HCT116 (cell line): ENCODE data around the gene TPI1. TPM values are rescaled to one million over a fixed set of nuclear protein-coding genes. Genes with fewer than 3 reads are reported as not detected.

Source experiments
- ATAC-seq: fragments of 200-7000 bp; cut with Tn5 transposase; 2 replicates; pipeline ENCODE4 v1.9.1; 2020; ENCODE audit warnings: mild to moderate bottlenecking, moderate library complexity
- BruUV-seq: library from RNA; stranded (reverse); fragments of 400-500 nt; replicated peaks from 2 replicates; lab custom pipeline; 2021; lab: Mats Ljungman, UMichigan
- CTCF ChIA-PET: fragments of 300-600 bp; sonication (Branson Sonifier 250); formaldehyde crosslinking; loops from one replicate; lab custom pipeline; 2021; ENCODE audit warnings: antibody characterized with exemption; lab: Charles Lee
- POLR2A ChIA-PET: fragments of 300-600, 350-600 bp; sonication (Branson Sonifier 250); formaldehyde crosslinking; loops from one replicate; lab custom pipeline; 2021; ENCODE audit warnings: antibody characterized with exemption; lab: Charles Lee
- RAD21 ChIA-PET, 2 experiments: fragments of 300-600 bp; sonication (Branson Sonifier 250); formaldehyde crosslinking; loops; one replicate each; lab custom pipeline; 2023; ENCODE audit warnings: low total read pairs in 2 of 2; ENCODE audit not compliant: uncharacterized antibody in 2 of 2, unreplicated experiment in 2 of 2, low non-redundant PET in 1 of 2; lab: Charles Lee
- DNase-seq: peaks from one replicate; pipeline ENCODE4 v3.0.0-alpha.2; 2010; ENCODE audit warnings: low read depth, low spot score
- H2AFZ ChIP-seq: fragments of 200-600 bp; shearing (Covaris generic), sonication (generic); 2 replicates; pipeline ENCODE4 v1.6.1; 2017; ENCODE audit warnings: low read depth, mixed run types, mixed read lengths, antibody characterized with exemption, low read length; ENCODE audit not compliant: poor library complexity, severe bottlenecking
- H3K27ac ChIP-seq: 2 replicates; pipeline ENCODE4 v1.5.1; 2012; ENCODE audit warnings: low read depth, low read length
- H3K27me3 ChIP-seq: fragments of 200-600 bp; sonication (generic); 2 replicates; pipeline ENCODE4 v1.6.1; 2016; ENCODE audit warnings: mixed run types, low read length, mixed read lengths; ENCODE audit not compliant: insufficient read depth
- H3K36me3 ChIP-seq, 2 experiments: fragments of 200-500 bp in 1 of 2; fragments of 200-600 bp in 1 of 2; sonication (Bioruptor generic) in 1 of 2; sonication (generic) in 1 of 2; 2 replicates each; pipeline versions ENCODE4 v1.5.1 to v1.6.1; 2014 to 2016; ENCODE audit warnings: low read length in 2 of 2, inconsistent platforms in 1 of 2, mixed read lengths in 1 of 2, mixed run types in 1 of 2; ENCODE audit not compliant: insufficient read depth in 2 of 2, control insufficient read depth in 1 of 2
- H3K4me1 ChIP-seq, 2 experiments: fragments of 200-600 bp in 1 of 2; sonication (generic) in 1 of 2; 2 replicates each; pipeline versions ENCODE4 v1.5.1 to v1.6.1; 2012 to 2017; ENCODE audit warnings: low read length in 2 of 2, inconsistent platforms in 1 of 2, mild to moderate bottlenecking in 1 of 2, mixed read lengths in 1 of 2, mixed run types in 1 of 2, moderate library complexity in 1 of 2; ENCODE audit not compliant: insufficient read depth in 2 of 2, control insufficient read depth in 1 of 2
- H3K4me2 ChIP-seq: fragments of 200-600 bp; sonication (generic); 2 replicates; pipeline ENCODE4 v1.6.1; 2017; ENCODE audit warnings: mixed run types, low read length, mixed read lengths
- H3K4me3 ChIP-seq, 2 experiments: fragments of 200-600 bp in 1 of 2; sonication (generic) in 1 of 2; replicated peaks in 1 of 2; 2 replicates each; pipeline ENCODE4 v1.5.1; 2011 to 2016; ENCODE audit warnings: low read length in 2 of 2, control low read depth in 1 of 2, low read depth in 1 of 2, mild to moderate bottlenecking in 1 of 2, mixed read lengths in 1 of 2, mixed run types in 1 of 2
- H3K79me2 ChIP-seq: fragments of 200-600 bp; sonication (generic); 2 replicates; pipeline ENCODE4 v1.6.1; 2017; ENCODE audit warnings: mild to moderate bottlenecking, mixed run types, low read length, moderate library complexity, mixed read lengths; ENCODE audit not compliant: insufficient read depth
- H3K9ac ChIP-seq: fragments of 200-600 bp; sonication (generic); 2 replicates; pipeline ENCODE4 v1.6.1; 2016; ENCODE audit warnings: low read length, mixed read lengths
- H3K9me2 ChIP-seq: fragments of 200-600 bp; sonication (generic), shearing (Covaris generic); 2 replicates; pipeline ENCODE4 v1.6.1; 2017; ENCODE audit warnings: mixed run types, mild to moderate bottlenecking, moderate library complexity; ENCODE audit not compliant: insufficient read depth
- H3K9me3 ChIP-seq, 2 experiments: fragments of 200-500 bp in 1 of 2; fragments of 200-600 bp in 1 of 2; sonication (Bioruptor generic) in 1 of 2; sonication (generic) in 1 of 2; 2 replicates each; pipeline ENCODE4 v1.6.1; 2014 to 2017; ENCODE audit warnings: low read length in 2 of 2, mixed read lengths in 2 of 2, inconsistent platforms in 1 of 2, low read depth in 1 of 2, mild to moderate bottlenecking in 1 of 2, mixed run types in 1 of 2, moderate library complexity in 1 of 2; ENCODE audit not compliant: control insufficient read depth in 1 of 2, insufficient read depth in 1 of 2
- H4K20me1 ChIP-seq: fragments of 200-600 bp; sonication (generic), shearing (Covaris generic); 2 replicates; pipeline ENCODE4 v1.6.1; 2017; ENCODE audit warnings: mixed run types, mild to moderate bottlenecking, moderate library complexity; ENCODE audit not compliant: insufficient read depth
- CEBPB ChIP-seq: IDR thresholded peaks from 2 replicates; pipeline ENCODE4 v1.6.1; 2012; ENCODE audit warnings: low read depth
- EGR1 ChIP-seq: IDR thresholded peaks from 2 replicates; pipeline ENCODE4 v1.6.1; 2012; ENCODE audit warnings: low read depth
- ELF1 ChIP-seq: IDR thresholded peaks from 2 replicates; pipeline ENCODE4 v1.6.1; 2012; ENCODE audit warnings: low read depth, borderline replicate concordance
- EZH2 ChIP-seq: fragments of 200-600 bp; sonication (generic); IDR thresholded peaks from 2 replicates; pipeline ENCODE4 v1.6.1; 2017; ENCODE audit warnings: antibody characterized with exemption, mixed run types
- EZH2phosphoT487 ChIP-seq: fragments of 200-600 bp; IDR thresholded peaks from 2 replicates; pipeline ENCODE4 v1.6.1; 2018; ENCODE audit warnings: antibody characterized with exemption, borderline replicate concordance
- FOSL1 ChIP-seq: IDR thresholded peaks from 2 replicates; pipeline ENCODE4 v1.6.1; 2012; ENCODE audit warnings: low read depth
- POLR2AphosphoS5 ChIP-seq: IDR thresholded peaks from 2 replicates; pipeline ENCODE4 v1.6.1; 2011; ENCODE audit warnings: mild to moderate bottlenecking, low read depth, low read length, moderate library complexity
- RAD21 ChIP-seq: IDR thresholded peaks from 2 replicates; pipeline ENCODE4 v1.6.1; 2012; ENCODE audit warnings: low read depth, mild to moderate bottlenecking
- SIN3A ChIP-seq: IDR thresholded peaks from 2 replicates; pipeline ENCODE4 v1.6.1; 2012; ENCODE audit warnings: low read depth
- SP1 ChIP-seq: IDR thresholded peaks from 2 replicates; pipeline ENCODE4 v1.6.1; 2012; ENCODE audit warnings: low read depth
- SRF ChIP-seq: IDR thresholded peaks from 2 replicates; pipeline ENCODE4 v1.6.1; 2012; ENCODE audit warnings: low read depth
- TCF7L2 ChIP-seq: IDR thresholded peaks from 2 replicates; pipeline ENCODE4 v1.7.0; 2011; ENCODE audit warnings: borderline replicate concordance, inconsistent platforms; ENCODE audit not compliant: insufficient read depth, insufficient read length; ENCODE audit errors: extremely low read depth
- YY1 ChIP-seq: IDR thresholded peaks from 2 replicates; pipeline ENCODE4 v1.6.1; 2011; ENCODE audit warnings: low read length, low read depth, moderate library complexity, mild to moderate bottlenecking; ENCODE audit not compliant: insufficient replicate concordance; ENCODE audit errors: extremely low read depth
- ZNF274 ChIP-seq: fragments of 200-500 bp; sonication (Bioruptor generic); IDR thresholded peaks from 2 replicates; pipeline ENCODE4 v1.6.1; 2014; ENCODE audit warnings: mild to moderate bottlenecking, low read depth, low read length, inconsistent platforms
- intact Hi-C: fragments of 100-400 bp; cut with micrococcal nuclease; formaldehyde crosslinking; loops from 2 replicates; pipeline ENCODE4 v1.10.0; 2022
- total RNA-seq: library from RNA; stranded (reverse); gene quantifications from one replicate; pipeline ENCODE4 v1.2.1, GENCODE V29; 2021; ENCODE audit not compliant: unreplicated experiment
- TF ChIP-seq, protein P1 (sequence below), 3 experiments: fragments of 200-600 bp in 1 of 3; sonication (generic) in 1 of 3; IDR thresholded peaks in 2 of 3; conservative IDR thresholded peaks in 1 of 3; 2 replicates each; pipeline ENCODE4 v1.5.1; 2012 to 2017; ENCODE audit warnings: low read depth in 2 of 3, low read length in 2 of 3, antibody characterized with exemption in 1 of 3, borderline replicate concordance in 1 of 3, control low read depth in 1 of 3, mild to moderate bottlenecking in 1 of 3, mixed read lengths in 1 of 3, mixed run types in 1 of 3, moderate library complexity in 1 of 3; ENCODE audit not compliant: insufficient read depth in 1 of 3
- TF ChIP-seq, protein P2 (sequence below): IDR thresholded peaks from 2 replicates; pipeline ENCODE4 v1.6.1; 2011; ENCODE audit warnings: mild to moderate bottlenecking, low read length, moderate library complexity; ENCODE audit not compliant: insufficient replicate concordance; ENCODE audit errors: extremely low read depth
- TF ChIP-seq, protein P3 (sequence below): IDR thresholded peaks from 2 replicates; pipeline ENCODE4 v1.6.1; 2012
- TF ChIP-seq, protein P4 (sequence below): IDR thresholded peaks from 2 replicates; pipeline ENCODE4 v1.6.1; 2012

TPI1 gene
- total RNA-seq, 1 experiment from 2014 or later, result 1,068 TPM

DNA sequence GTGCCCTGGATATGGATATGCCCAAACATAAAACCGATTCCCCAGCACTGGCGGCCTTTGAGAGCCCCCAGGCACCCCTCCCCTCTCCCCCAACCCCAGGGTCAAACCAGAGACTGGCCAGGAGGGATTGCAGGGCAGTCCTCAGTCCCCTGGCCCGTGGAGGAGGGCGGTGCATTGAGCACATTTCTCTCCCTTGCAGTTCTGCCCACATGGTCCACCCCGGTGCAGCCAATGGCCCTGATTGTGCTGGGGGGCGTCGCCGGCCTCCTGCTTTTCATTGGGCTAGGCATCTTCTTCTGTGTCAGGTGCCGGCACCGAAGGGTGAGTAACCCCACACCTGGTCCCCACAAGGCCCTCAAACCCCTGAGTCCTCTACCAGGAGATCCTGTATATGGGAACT lies 49.1 kb upstream of the TPI1 start:
- ATAC-seq, result no peak
- Histone ChIP-seq H3K9me2 (no peaks in the 10 kb centered on the region), H2AFZ (no peak overlapping the region), H3K4me2 (no peak overlapping the region), H3K4me3 (no peak overlapping the region), H3K27ac (no peak overlapping the region), H3K79me2 (no peaks in the 10 kb centered on the region), H3K36me3 (no peaks in the 10 kb centered on the region), H4K20me1 (no peaks in the 10 kb centered on the region), H3K9me3 (no peaks in the 10 kb centered on the region), H3K27me3 (peaks cover 6% of the 10 kb centered on the region; the same call in 1 of the 2 replicates), H3K4me1 (peaks cover 13 to 20% of the 10 kb centered on the region in 2 experiments), H3K9ac (no peak overlapping the region)
- ChIA-PET CTCF (no interaction called here), RAD21 (no interaction called here), POLR2A (no interaction called here)
- TF ChIP-seq EZH2 (no peak), TCF7L2 (no peak), YY1 (no peak), POLR2AphosphoS5 (no peak), SP1 (no peak), SRF (no peak), CEBPB (no peak), RAD21 (no peak), FOSL1 (no peak), ELF1 (no peak), EGR1 (no peak), SIN3A (no peak), EZH2phosphoT487 (no peak), ZNF274 (no peak)
- TF ChIP-seq, protein P1, sequence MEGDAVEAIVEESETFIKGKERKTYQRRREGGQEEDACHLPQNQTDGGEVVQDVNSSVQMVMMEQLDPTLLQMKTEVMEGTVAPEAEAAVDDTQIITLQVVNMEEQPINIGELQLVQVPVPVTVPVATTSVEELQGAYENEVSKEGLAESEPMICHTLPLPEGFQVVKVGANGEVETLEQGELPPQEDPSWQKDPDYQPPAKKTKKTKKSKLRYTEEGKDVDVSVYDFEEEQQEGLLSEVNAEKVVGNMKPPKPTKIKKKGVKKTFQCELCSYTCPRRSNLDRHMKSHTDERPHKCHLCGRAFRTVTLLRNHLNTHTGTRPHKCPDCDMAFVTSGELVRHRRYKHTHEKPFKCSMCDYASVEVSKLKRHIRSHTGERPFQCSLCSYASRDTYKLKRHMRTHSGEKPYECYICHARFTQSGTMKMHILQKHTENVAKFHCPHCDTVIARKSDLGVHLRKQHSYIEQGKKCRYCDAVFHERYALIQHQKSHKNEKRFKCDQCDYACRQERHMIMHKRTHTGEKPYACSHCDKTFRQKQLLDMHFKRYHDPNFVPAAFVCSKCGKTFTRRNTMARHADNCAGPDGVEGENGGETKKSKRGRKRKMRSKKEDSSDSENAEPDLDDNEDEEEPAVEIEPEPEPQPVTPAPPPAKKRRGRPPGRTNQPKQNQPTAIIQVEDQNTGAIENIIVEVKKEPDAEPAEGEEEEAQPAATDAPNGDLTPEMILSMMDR (IDR thresholded peaks at IDR 0.05 in 2 of 3, conservative IDR thresholded peaks at IDR 0.05 in 1 of 3; ENCODE audit: borderline replicate concordance in 1 of 3, insufficient read depth in 1 of 3, low read depth in 2 of 3, low read length in 2 of 3), result no peak
- TF ChIP-seq, protein P2, sequence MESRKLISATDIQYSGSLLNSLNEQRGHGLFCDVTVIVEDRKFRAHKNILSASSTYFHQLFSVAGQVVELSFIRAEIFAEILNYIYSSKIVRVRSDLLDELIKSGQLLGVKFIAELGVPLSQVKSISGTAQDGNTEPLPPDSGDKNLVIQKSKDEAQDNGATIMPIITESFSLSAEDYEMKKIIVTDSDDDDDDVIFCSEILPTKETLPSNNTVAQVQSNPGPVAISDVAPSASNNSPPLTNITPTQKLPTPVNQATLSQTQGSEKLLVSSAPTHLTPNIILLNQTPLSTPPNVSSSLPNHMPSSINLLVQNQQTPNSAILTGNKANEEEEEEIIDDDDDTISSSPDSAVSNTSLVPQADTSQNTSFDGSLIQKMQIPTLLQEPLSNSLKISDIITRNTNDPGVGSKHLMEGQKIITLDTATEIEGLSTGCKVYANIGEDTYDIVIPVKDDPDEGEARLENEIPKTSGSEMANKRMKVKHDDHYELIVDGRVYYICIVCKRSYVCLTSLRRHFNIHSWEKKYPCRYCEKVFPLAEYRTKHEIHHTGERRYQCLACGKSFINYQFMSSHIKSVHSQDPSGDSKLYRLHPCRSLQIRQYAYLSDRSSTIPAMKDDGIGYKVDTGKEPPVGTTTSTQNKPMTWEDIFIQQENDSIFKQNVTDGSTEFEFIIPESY, result no peak
- TF ChIP-seq, protein P3, sequence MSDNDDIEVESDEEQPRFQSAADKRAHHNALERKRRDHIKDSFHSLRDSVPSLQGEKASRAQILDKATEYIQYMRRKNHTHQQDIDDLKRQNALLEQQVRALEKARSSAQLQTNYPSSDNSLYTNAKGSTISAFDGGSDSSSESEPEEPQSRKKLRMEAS, result no peak
- TF ChIP-seq, protein P4, sequence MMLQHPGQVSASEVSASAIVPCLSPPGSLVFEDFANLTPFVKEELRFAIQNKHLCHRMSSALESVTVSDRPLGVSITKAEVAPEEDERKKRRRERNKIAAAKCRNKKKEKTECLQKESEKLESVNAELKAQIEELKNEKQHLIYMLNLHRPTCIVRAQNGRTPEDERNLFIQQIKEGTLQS, result no peak
- no peak for DNase-seq
- BruUV-seq, result no TSS peak
- intact Hi-C loops, result no loop called here
